Endothelial cell of umbilical vein (primary cell): ENCODE data around the gene ALDH4A1. TPM values are rescaled to one million over a fixed set of nuclear protein-coding genes. Genes with fewer than 3 reads are reported as not detected.

Experiments
- BruUV-seq: library from RNA; stranded (reverse); fragments of 400-500 nt; replicated peaks from 2 replicates; lab custom pipeline; 2021; lab: Mats Ljungman, UMichigan
- CTCF ChIA-PET: fragments of 300-600, 350-600 bp; sonication (Branson Sonifier 250); formaldehyde crosslinking; loops from one replicate; lab custom pipeline; 2021; ENCODE audit warnings: antibody characterized with exemption, inconsistent platforms; lab: Charles Lee
- POLR2A ChIA-PET: fragments of 300-600, 350-600 bp; sonication (Branson Sonifier 250); formaldehyde crosslinking; loops from one replicate; lab custom pipeline; 2021; ENCODE audit warnings: antibody characterized with exemption, inconsistent platforms; lab: Charles Lee
- DNase-seq: peaks from one replicate; pipeline ENCODE4 v3.0.0-alpha.2; 2011; ENCODE audit warnings: low read depth, low spot score
- FAIRE-seq: peaks from 2 replicates; lab custom pipeline; 2011; peaks lifted over from hg19 to GRCh38; lab: Jason Lieb, UNC
- H2AFZ ChIP-seq: 2 replicates; pipeline ENCODE4 v1.6.0; 2012; ENCODE audit warnings: low read depth, low read length, control low read depth, inconsistent platforms
- H3K27ac ChIP-seq: 2 replicates; pipeline ENCODE4 v1.5.1; 2011; ENCODE audit warnings: low read depth, mild to moderate bottlenecking, control low read depth, low read length, moderate library complexity; ENCODE audit not compliant: insufficient read depth
- H3K27me3 ChIP-seq, 2 experiments: 2 replicates each; pipeline versions ENCODE4 v1.6.0 to v1.6.1; 2011; ENCODE audit warnings: low read length in 2 of 2, mixed read lengths in 1 of 2; ENCODE audit not compliant: control insufficient read depth in 2 of 2, insufficient read depth in 2 of 2
- H3K36me3 ChIP-seq, 2 experiments: 2 replicates in 1 of 2; 3 replicates in 1 of 2; pipeline ENCODE4 v1.5.1; 2011; ENCODE audit warnings: low read length in 2 of 2, mild to moderate bottlenecking in 1 of 2, moderate library complexity in 1 of 2; ENCODE audit not compliant: control insufficient read depth in 2 of 2, insufficient read depth in 2 of 2; ENCODE audit errors: extremely low read depth in 1 of 2
- H3K4me1 ChIP-seq: 3 replicates; pipeline ENCODE4 v1.5.1; 2011; ENCODE audit warnings: mild to moderate bottlenecking, low read length; ENCODE audit not compliant: control insufficient read depth, insufficient read depth; ENCODE audit errors: extremely low read depth
- H3K4me2 ChIP-seq: 2 replicates; pipeline ENCODE4 v1.6.1; 2011; ENCODE audit warnings: low read length, control low read depth, mixed read lengths; ENCODE audit not compliant: insufficient read depth
- H3K4me3 ChIP-seq, 3 experiments: fragments of 200-600 bp in 1 of 3; sonication (generic), shearing (Covaris generic) in 1 of 3; replicated peaks in 1 of 3; 2 replicates each; pipeline ENCODE4 v1.5.1; 2011 to 2016; ENCODE audit warnings: control low read depth in 3 of 3, low read length in 3 of 3, mild to moderate bottlenecking in 2 of 3, inconsistent platforms in 1 of 3, low read depth in 1 of 3, moderate library complexity in 1 of 3; ENCODE audit not compliant: insufficient read depth in 1 of 3
- H3K79me2 ChIP-seq: 2 replicates; pipeline ENCODE4 v1.6.0; 2012; ENCODE audit warnings: low read length, inconsistent platforms; ENCODE audit not compliant: control insufficient read depth, insufficient read depth
- H3K9ac ChIP-seq: replicated peaks from 2 replicates; pipeline ENCODE3; 2011; ENCODE audit warnings: low read length, control low read depth; ENCODE audit not compliant: insufficient read depth; ENCODE audit errors: extremely low read depth
- H3K9me1 ChIP-seq: replicated peaks from 3 replicates; pipeline ENCODE4 v1.6.0; 2011; ENCODE audit warnings: mild to moderate bottlenecking, low read length; ENCODE audit not compliant: control insufficient read depth, insufficient read depth; ENCODE audit errors: extremely low read depth
- H3K9me3 ChIP-seq: replicated peaks from 2 replicates; pipeline ENCODE4 v1.5.1; 2012; ENCODE audit warnings: low read length, inconsistent platforms; ENCODE audit not compliant: control insufficient read depth, insufficient read depth
- H4K20me1 ChIP-seq: replicated peaks from 2 replicates; pipeline ENCODE3; 2011; ENCODE audit warnings: mild to moderate bottlenecking, low read length; ENCODE audit not compliant: control insufficient read depth, insufficient read depth; ENCODE audit errors: extremely low read depth
- EZH2 ChIP-seq: IDR thresholded peaks from 2 replicates; pipeline ENCODE4 v1.6.1; 2012; ENCODE audit warnings: borderline replicate concordance, low read depth, mild to moderate bottlenecking, moderate library complexity, low read length, inconsistent platforms; ENCODE audit not compliant: severe bottlenecking
- FOS ChIP-seq: IDR thresholded peaks from 2 replicates; pipeline ENCODE4 v1.6.1; 2011; ENCODE audit warnings: mild to moderate bottlenecking, low read length, moderate library complexity, borderline replicate concordance; ENCODE audit not compliant: insufficient read depth
- GATA2 ChIP-seq: IDR thresholded peaks from 2 replicates; pipeline ENCODE4 v1.7.0; 2011; ENCODE audit warnings: low read depth, mild to moderate bottlenecking, moderate library complexity, mixed read lengths, low read length; ENCODE audit not compliant: insufficient read length, insufficient read depth
- JUN ChIP-seq: IDR thresholded peaks from 2 replicates; pipeline ENCODE4 v1.6.1; 2011; ENCODE audit warnings: borderline replicate concordance, low read depth; ENCODE audit not compliant: insufficient read length, insufficient read depth
- POLR2A ChIP-seq: IDR thresholded peaks from 2 replicates; pipeline ENCODE4 v1.6.1; 2012; ENCODE audit warnings: low read depth, mild to moderate bottlenecking, control low read depth, low read length
- POLR2AphosphoS5 ChIP-seq: IDR thresholded peaks from 2 replicates; pipeline ENCODE4 v1.6.1; 2012; ENCODE audit warnings: low read depth, mild to moderate bottlenecking, control low read depth, low read length, moderate library complexity; ENCODE audit not compliant: insufficient read depth
- dilution Hi-C: fragments of 300-500 bp; cut with MboI; formaldehyde crosslinking; loops from one replicate; pipeline ENCODE4 v1.15.0; 2019; ENCODE audit warnings: low sequenced_read_pairs; ENCODE audit not compliant: extremely low pct_ligation_motif_present
- intact Hi-C: fragments of 100-400 bp; cut with micrococcal nuclease; formaldehyde crosslinking; loops from one replicate; pipeline ENCODE4 v1.10.0; 2022
- polyA plus RNA-seq, 4 experiments: library from polyadenylated mRNA; depleted of rRNA in 3 of 4; stranded (reverse) in 3 of 4; unstranded in 1 of 4; fragments of >200 nt; gene quantifications; 2 replicates each; pipeline versions ENCODE4 v1.2.1 to v1.2.3, GENCODE V29; 2011 to 2012; ENCODE audit warnings: missing spikeins in 1 of 4
- total RNA-seq: library from RNA; stranded (reverse); gene quantifications from 2 replicates; pipeline ENCODE4 v1.2.3, GENCODE V29; 2021
- TF ChIP-seq, protein P1 (sequence below), 2 donors: IDR thresholded peaks; 1 replicate in 1 of 2; 2 replicates in 1 of 2; pipeline ENCODE4 v1.5.1; 2011; ENCODE audit warnings: low read length in 2 of 2, mild to moderate bottlenecking in 2 of 2, moderate library complexity in 2 of 2, control low read depth in 1 of 2, inconsistent platforms in 1 of 2, low read depth in 1 of 2; ENCODE audit not compliant: insufficient read depth in 1 of 2; ENCODE audit errors: extremely low read depth in 1 of 2

ALDH4A1 gene
- total and polyA plus RNA-seq, 2 donors (not counting 3 experiments of a cell fraction or from before 2014, with no cell fraction given), result 17.4 to 18.5 TPM

DNA sequence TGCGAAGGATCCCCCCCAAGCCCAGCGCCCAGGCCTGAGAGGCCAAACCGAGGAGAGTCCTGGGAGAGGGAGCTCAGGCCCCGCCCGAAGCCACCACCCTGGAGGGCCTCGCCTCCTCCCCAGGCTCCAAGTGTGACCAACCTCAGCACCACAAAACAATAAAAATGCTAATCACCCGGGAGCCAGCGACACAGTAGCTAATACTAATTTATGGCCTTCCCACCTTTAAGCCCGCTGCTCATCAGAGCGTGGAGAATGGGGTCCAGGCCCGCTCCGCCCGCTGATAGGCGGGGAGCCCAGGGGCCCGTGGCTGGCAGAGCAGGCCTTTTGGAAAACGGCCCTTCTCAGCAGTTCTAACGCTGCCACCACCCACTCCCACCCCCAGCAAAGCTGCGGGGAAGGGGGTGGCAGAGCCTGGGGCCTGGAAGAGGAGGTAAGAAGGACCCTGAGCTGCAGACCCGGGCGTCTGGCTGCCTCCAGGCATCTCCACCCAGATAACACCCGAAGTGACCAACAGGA is 22.5 kb downstream of the ALDH4A1 start:
- TF ChIP-seq JUN, result no peak
- TF ChIP-seq POLR2A, result no peak
- no peak for TF ChIP-seq GATA2
- no peak for TF ChIP-seq EZH2
- TF ChIP-seq, protein P1, sequence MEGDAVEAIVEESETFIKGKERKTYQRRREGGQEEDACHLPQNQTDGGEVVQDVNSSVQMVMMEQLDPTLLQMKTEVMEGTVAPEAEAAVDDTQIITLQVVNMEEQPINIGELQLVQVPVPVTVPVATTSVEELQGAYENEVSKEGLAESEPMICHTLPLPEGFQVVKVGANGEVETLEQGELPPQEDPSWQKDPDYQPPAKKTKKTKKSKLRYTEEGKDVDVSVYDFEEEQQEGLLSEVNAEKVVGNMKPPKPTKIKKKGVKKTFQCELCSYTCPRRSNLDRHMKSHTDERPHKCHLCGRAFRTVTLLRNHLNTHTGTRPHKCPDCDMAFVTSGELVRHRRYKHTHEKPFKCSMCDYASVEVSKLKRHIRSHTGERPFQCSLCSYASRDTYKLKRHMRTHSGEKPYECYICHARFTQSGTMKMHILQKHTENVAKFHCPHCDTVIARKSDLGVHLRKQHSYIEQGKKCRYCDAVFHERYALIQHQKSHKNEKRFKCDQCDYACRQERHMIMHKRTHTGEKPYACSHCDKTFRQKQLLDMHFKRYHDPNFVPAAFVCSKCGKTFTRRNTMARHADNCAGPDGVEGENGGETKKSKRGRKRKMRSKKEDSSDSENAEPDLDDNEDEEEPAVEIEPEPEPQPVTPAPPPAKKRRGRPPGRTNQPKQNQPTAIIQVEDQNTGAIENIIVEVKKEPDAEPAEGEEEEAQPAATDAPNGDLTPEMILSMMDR (IDR thresholded peaks at IDR 0.05; ENCODE audit: extremely low read depth in 1 of 2, insufficient read depth in 1 of 2, low read depth in 1 of 2, low read length in 2 of 2), result no peak
- no peak for TF ChIP-seq FOS
- no peak for TF ChIP-seq POLR2AphosphoS5
- Histone ChIP-seq H4K20me1 (no peaks in the 10 kb centered on the region), H3K79me2 (no peaks in the 10 kb centered on the region), H3K27me3 (no peaks in the 10 kb centered on the region), H3K4me2 (no peak overlapping the region), H3K4me3 (no peak overlapping the region), H3K9ac (no peak overlapping the region), H3K36me3 (peaks cover 0 to 8% of the 10 kb centered on the region in 2 experiments), H3K27ac (no peak overlapping the region), H2AFZ (no peak overlapping the region), H3K9me1 (no peaks in the 10 kb centered on the region), H3K9me3 (no peaks in the 10 kb centered on the region), H3K4me1 (no peaks in the 10 kb centered on the region)
- dilution Hi-C loops (no loop called here), intact Hi-C loops (loop anchor here (10.0 kb wide), 1 partner anchor 1215 kb away; no protein-coding TSS in a partner anchor)
- BruUV-seq, result no TSS peak
- CTCF ChIA-PET, result no interaction called here
- POLR2A ChIA-PET, result no interaction called here
- no peak for FAIRE-seq
- no peak for DNase-seq
